NCI-H345 treated with DMSO at 0.1 percent for 48 hours (cell line): ENCODE results near the gene CMBL.
"Not testable (repeated sequence)": the region's sequence is repeated elsewhere in the genome, so short reads cannot be mapped to it uniquely, and the experiment has no call there.

Experiments
- DNase-seq: peaks from one replicate; lab custom pipeline; 2025; ENCODE audit not compliant: unreplicated experiment; lab: John Stamatoyannopoulos, UW

CMBL gene

DNA sequence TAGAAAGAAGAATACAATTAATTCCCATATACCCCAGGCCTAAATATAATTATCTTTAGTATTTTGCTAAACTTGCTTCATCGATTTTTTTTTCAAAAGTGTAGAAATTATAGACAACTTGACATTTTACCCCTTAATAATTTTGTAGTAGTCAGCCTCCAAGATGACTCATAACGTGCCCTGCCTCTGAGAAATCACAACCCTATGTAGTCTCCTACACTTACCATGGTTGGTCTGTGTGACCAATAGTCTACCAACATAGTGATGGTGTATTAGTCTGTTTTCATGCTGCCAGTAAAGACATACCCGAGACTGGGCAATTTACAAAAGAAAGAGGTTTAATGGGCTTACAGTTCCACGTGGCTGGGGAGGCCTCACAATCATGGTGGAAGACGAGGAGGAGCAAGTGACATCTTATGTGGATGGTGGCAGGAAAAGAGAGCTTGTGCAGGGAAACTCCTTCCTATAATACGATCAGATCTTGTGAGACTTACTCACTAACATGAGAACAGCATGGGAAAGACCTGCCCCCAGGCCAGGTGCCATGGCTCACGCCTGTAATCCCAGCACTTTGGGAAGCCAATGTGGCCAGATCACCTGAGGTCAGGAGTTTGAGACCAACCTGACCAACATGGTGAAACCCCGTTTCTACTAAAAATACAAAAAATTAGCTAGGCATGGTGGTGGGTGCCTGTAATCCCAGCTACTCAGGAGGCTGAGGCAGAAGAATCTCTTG lies 3.3 kb upstream of the CMBL start:
- DNase-seq = not testable (repeated sequence)

- no peak for DNase-seq
Measured at GRCh38 chr5:10310066-10310779, 2.5 kb upstream of the CMBL start.

GRCh38 chr5:10308844-10309243 lies 1.1 kb upstream of the CMBL start:
- DNase-seq = no peak

GRCh38 chr5:10306806-10307205 lies 896 bp downstream of the CMBL start:
- DNase-seq = no peak

- no peak for DNase-seq
Measured at GRCh38 chr5:10306114-10306513, 1.6 kb downstream of the CMBL start.

DNA sequence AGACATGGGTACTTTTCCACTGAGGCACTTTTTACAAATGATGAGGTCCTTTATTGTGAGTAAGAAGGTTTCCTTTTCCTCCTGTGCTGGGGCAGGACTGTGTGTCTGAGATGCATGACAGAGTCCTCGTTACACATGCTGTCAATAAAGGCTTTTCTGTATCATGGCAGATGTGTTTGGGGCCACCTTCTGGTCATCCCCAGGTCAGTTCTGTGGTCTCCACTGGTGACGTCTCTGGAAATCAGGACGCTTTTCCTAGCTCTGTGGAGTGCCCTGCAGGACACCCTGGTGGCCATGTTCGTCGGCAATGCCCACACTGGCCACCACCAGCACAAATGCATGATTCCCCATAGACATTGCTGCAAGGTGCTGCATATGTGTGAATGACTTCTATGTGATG lies 2.8 kb downstream of the CMBL start:
- DNase-seq = no peak

GRCh38 chr5:10303699-10304170 lies 4.0 kb downstream of the CMBL start:
- DNase-seq = no peak

GRCh38 chr5:10303201-10303600 lies 4.5 kb downstream of the CMBL start:
- no peak for DNase-seq

DNA sequence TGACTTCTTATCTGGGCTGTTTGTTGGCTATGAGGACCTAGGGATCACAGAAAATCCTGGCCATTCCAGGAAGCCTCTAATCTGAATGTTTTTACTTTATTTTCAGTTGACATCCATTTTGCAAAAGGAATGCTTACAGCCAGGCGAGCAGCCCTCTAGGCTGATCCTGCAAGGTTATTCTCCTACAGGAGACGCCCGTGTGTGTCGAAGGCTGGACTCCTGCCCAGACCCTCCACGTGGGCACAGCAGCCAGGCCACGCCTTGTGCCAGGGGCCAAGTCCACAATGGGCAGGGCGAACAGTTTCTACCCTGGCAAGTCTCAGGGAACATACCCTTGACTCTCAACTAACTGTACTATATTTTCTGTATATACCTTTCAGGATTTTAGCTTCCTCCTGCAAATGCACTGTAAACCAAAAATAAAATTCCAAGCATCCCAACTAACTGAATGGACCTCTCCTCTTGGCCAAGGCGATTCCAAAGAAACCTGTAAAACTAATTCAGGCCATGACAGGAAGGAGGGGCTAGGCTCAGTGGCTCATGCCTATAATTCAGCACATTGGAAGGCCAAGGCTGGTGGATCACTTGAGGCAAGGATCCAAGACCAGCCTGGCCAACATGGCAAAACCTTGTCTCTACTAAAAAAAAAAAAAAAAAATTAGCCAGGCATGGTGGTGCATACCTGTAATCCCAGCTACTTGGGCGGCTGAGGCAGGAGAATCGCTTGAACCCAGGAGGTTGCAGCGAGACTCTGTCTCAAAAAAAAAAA lies 5.7 kb downstream of the CMBL start:
- no peak for DNase-seq

- no peak for DNase-seq
Measured at GRCh38 chr5:10301266-10301665, 6.4 kb downstream of the CMBL start.

- no peak for DNase-seq
Measured at GRCh38 chr5:10300246-10300645, 7.5 kb downstream of the CMBL start.

DNA sequence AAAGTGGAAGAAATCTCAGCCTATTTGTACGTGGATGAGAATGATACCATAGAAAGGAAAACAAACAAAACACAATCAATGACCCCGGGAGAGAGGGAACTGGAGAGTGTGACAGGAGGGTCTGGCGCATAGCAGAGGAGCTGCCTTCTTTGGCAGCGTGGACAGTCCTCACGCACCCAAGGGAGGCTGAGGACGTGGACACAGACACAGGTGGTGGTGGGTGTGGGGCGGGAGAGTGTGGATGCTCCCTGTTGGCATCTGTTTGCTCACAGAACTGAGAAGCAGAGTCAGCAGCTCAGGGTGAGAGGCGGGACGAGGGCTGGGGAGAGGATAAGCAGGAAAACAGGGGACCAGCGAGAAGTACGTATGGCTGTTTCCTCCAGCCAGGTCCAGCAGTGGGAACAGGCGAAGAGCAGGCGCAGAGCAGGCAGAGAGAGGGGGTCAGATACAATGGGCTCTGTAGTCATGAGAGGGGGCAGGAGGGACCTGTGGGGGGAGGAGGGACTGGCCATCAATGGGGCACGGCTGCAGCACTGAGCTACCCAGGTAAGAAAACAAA lies 10.0 kb downstream of the CMBL start:
- DNase-seq = no peak

DNA sequence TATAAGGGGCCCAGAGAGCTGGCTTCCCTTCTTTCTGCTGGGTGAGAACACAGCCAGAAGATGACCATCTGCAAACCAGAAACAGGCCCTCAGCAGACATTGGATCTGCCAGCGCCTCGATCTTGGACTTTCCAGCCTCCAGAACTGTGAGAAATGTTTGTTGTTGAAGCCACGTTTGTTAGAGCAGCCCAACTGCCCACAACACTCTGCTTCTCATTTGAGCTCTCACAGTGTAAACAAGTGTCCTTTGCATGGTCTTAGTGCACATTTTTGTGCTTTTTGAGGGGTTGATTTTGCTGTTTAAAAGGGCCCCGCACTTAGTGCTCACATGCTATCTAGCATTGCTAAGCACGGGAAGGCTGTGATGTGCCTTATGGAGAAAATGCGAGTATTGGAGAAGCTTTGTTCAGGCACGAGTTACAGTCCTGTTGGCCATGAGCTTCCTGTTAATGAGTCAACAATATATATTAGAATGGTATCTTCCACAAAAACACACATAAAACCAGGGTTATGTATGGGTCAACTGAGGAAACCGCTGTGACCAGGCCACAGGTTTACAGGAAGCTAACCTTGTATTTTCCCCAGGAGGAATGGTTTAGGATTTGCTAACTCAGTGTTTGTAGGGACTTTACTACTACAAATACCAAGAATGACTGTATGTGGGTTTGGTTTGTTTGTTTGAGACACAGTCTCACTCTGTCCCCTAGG lies 11.9 kb downstream of the CMBL start:
- no peak for DNase-seq

GRCh38 chr5:10293907-10294662 lies 13.6 kb downstream of the CMBL start:
- DNase-seq = no peak

GRCh38 chr5:10291692-10292339 lies 15.9 kb downstream of the CMBL start:
- no peak for DNase-seq

DNA sequence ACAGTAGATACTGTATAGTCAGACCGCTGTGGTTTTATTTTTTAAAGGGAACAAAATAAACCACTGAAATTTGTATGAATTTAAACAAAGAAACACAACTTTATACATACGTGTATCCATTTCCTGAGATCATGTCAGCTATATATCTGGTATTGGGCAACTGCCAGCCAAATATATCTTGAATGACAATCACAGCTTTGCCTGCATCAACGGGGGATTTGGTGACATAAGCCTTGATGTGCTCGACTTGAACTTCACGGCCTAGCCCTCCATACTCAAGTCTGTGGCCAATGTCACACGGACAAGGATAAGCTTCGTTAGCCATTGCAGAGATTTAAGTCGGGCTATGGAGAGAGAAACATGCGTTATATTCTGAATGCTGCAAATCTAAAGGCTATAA lies 17.3 kb downstream of the CMBL start:
- no peak for DNase-seq

DNA sequence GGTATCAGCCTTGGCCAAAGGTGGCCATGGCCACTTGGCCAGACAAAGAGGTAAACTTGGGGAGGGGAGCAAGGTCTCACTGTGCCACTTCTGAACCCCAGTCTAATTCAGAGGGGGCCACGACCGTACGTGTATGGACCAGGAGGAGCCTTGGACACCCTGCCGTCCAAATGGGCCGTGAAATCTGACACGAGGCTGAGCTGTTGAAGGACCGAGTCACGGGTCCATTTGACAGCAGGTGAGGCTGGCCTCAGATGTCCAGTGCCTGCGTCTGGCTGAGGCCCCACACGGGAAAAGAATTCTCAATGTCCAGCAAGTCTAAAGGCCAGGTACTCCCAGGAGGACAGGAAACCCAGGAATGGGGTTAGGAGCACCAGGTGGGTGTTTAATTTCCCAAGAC lies 17.7 kb downstream of the CMBL start:
- DNase-seq = no peak

DNA sequence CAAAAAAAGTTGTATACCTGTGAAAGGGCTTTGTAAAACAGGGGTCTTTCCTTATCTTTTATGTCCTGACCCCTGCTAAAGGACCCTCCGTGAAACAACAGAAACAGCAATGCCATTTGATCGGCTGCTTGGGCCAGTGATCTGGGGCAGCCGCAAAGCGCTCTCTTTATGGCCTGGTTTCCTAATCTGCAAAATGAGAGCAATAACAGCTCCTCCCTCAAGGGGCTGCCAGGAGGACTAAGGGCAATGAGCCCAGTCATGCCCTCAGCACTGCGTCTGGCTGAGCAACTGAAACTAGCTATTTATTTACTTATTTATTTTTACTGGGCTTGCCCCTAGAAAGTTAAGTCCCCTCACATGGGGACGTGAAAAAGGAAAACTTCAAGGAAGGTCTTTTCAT lies 18.3 kb downstream of the CMBL start:
- no peak for DNase-seq

DNA sequence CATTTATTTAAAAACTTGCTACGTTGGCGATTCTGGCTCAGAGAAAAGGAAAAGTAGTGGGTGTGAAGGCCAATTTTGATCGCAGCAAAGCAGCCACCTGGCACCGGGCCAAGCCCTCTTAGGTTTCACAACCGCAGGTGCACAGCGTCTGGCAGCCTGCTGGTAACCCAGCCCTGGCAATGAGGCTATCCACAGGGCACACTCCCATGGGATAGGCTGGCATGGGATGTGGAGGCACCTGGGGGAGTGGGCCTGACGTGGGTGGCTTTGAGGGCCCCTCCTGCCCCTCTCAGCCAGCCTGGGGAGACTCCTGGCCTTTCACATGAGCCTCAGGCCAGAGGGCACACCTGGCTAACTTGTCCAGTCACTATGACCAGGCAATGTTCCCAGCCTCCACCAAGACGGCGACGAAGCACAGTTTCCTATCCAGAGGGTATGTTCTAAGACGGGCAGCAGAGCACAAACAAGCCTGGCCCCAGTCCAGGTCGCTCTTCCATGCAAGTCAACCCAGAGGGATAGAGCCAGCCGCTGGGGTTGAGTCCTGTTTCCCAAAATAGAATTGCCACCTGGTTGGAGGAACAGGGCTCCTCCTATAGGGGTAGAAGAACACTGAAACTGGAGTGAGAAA lies 19.0 kb downstream of the CMBL start:
- DNase-seq = peak; percentile 98
